AG09309 (cell line): Measurements from ENCODE around the gene SYCN.
"Not testable (repeated sequence)": the region's sequence is repeated elsewhere in the genome, so short reads cannot be mapped to it uniquely, and the experiment has no call there.

ENCODE experiments used
- DNase-seq: peaks from one replicate; pipeline ENCODE4 v3.0.0-alpha.2; 2010; ENCODE audit warnings: low read depth
- H3K4me3 ChIP-seq: 2 replicates; pipeline ENCODE4 v1.5.1; 2011; ENCODE audit warnings: mild to moderate bottlenecking, low read depth, low read length, moderate library complexity; ENCODE audit not compliant: control insufficient read depth
- TF ChIP-seq, protein P1 (sequence below): IDR thresholded peaks from 2 replicates; pipeline ENCODE4 v1.5.1; 2011; ENCODE audit warnings: mild to moderate bottlenecking, low read depth, low read length, inconsistent platforms; ENCODE audit not compliant: insufficient read depth, control insufficient read depth; ENCODE audit errors: missing control alignments

Gene SYCN

DNA sequence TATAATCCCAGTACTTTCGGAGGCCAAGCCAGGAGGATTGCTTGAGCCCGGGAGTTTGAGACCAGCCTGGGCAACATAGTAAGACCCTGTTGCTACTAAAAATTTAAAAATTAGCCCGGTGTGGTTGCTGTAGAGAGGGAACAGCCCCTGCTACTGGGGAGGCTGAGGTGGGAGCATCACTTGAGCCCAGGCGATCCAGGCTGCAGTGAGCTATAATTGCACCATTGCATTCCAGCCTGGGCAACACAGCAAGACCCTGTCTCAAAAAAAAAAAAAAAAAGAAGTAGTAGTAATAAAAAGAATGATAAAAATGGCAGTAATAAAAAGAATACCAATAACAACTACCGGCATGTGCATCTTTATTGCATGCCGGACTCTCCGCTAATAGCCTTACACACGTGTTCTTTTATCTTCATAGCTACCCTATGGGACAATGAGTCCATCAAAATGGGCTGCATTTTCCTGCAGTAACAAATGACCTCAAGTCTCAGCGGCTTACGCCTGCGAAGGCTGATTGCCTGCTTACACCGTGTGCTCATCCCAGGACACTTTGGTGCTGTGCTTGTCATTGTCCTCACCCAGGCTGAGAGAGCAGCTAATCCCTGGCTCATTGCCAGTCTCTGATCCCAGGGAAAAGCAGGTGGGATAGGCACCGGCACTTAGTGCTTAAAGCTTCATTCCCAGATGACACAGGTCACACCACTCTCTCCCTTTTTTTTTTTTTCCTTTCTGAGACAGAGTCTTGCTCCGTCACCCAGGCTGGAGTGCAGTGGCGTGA lies 14.4 kb upstream of the SYCN start:
- no peak for DNase-seq
- TF ChIP-seq, protein P1, sequence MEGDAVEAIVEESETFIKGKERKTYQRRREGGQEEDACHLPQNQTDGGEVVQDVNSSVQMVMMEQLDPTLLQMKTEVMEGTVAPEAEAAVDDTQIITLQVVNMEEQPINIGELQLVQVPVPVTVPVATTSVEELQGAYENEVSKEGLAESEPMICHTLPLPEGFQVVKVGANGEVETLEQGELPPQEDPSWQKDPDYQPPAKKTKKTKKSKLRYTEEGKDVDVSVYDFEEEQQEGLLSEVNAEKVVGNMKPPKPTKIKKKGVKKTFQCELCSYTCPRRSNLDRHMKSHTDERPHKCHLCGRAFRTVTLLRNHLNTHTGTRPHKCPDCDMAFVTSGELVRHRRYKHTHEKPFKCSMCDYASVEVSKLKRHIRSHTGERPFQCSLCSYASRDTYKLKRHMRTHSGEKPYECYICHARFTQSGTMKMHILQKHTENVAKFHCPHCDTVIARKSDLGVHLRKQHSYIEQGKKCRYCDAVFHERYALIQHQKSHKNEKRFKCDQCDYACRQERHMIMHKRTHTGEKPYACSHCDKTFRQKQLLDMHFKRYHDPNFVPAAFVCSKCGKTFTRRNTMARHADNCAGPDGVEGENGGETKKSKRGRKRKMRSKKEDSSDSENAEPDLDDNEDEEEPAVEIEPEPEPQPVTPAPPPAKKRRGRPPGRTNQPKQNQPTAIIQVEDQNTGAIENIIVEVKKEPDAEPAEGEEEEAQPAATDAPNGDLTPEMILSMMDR: no peak
- no peak overlapping the region for H3K4me3 ChIP-seq

DNA sequence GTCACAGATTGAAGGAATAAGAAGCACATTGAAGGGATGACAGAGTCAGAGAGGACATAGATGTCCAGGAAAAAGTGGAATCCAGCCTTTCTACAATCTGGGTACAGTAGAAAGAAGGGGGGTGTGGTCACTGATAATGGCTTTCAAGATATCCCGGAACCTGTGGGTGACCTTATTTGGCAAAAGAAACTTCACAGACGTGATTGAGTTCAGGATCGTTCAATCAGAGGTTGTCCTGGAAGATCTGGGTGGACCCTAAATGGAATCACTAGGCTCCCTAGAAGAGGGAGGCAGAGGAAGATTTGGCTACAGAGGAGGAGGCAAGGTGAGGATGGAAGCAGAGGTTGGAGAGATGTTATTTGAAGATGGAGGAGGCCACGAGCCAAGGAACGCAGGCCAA lies 13.0 kb upstream of the SYCN start:
- no peak overlapping the region for H3K4me3 ChIP-seq
- TF ChIP-seq, protein P1: no peak
- DNase-seq: no peak

DNA sequence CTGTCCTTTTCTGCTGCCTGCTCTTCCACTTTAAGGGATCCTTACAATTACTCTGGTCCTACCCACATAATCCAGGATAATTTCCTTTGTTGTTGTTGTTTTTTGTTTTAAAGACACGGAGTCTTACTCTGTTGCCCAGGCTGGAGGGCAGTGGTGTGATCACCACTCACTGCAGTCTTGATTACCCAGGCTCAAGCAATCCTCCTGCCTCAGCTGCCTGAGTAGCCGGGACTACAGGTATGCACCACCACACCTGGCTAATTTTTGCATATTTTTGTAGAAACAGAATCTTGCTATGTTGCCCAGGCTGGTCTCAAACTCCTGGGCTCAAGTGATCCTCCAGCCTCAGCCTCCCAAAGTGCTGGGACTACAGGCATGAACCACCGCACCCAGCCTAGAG lies 11.3 kb upstream of the SYCN start:
- not testable (repeated sequence) for H3K4me3 ChIP-seq, DNase-seq

DNA sequence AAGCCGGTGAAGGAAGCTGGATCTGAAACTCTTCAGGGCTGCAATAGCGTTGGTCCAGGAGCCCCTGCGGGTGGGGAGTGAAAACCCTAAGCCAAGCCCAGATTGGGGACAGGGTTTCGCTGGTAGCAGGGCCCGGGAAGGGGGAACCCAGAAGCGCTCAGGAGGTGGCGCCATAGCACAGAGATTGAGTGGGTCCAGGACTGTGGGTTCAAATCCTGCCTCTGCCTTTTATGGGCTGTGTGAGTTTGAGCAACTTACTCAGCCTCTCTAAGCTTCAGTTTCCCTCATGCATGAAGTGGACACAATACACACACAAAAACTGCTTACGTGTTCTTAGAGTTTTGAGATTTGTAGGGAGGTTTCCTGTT lies 8.3 kb upstream of the SYCN start:
- DNase-seq: no peak
- H3K4me3 ChIP-seq: no peak overlapping the region
- TF ChIP-seq, protein P1: peak; percentile 45

DNA sequence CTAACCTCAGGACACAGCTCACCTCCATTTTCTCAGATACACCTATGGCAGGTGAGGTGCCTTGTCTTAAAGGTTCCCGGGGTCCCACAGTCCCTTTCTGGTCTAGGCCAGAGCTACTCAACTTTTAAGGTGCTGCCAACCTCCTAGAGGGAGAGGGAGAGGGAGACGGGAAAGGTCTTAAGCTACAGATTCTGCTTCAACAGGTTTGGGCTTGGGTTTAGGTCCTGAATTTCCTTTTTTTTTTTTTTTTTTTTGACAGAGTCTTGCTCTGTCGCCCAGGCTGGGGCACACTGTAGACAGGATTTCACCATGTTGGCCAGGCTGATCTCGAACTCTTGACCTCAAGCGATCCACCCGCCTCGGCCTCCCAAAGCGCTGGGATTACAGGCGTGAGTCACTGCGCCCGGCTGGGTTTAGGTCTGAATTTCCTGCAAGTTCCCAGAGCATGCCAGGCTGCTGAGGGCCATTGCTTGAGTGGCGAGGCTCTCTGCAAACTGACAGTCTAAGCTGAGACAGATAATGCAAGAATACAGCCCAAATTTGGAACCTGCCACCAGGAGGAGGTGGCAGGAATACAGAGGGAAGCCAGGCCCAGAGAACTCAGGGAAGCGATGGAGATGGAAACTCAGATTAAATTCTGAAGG lies 7.8 kb upstream of the SYCN start:
- no peak for DNase-seq
- H3K4me3 ChIP-seq: no peak overlapping the region
- TF ChIP-seq, protein P1: no peak

DNA sequence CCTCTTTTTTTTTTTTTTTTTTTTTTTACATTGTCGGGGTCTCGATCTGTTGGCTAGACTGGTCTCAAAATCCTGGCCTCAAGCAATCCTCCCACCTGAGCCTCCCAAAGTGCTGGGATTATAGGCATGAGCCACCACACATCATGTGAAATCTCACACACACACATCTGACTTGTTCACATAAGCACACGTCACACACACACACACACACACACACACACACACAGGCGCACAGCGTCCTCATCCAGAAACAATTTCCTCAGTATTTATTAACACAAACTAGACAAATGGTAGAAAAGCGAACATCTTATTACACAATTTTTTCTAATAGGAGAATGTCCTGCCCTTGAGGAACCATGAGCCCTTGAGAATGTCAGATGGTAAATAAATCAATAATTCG lies 5.1 kb upstream of the SYCN start:
- no peak for DNase-seq

More for the DNA sequence above, 5.1 kb upstream of the SYCN start:
- TF ChIP-seq, protein P1: no peak
- no peak overlapping the region for H3K4me3 ChIP-seq
